ENCODE data around the gene OTOG. TPM values are rescaled to one million over a fixed set of nuclear protein-coding genes. Genes with fewer than 3 reads are reported as not detected.

Gene OTOG
- total and polyA plus RNA-seq, 9 donors: not detected

GRCh38 chr11:17506942-17507341, 40.1 kb upstream of the OTOG start:
- Histone ChIP-seq H3K27ac (no peak overlapping the region), H3K4me1 (ENCODE audit: insufficient read depth) (peaks cover 4% of the 10 kb centered on the region), H3K36me3 (no peaks in the 10 kb centered on the region), H3K9me3 (no peaks in the 10 kb centered on the region), H3K27me3 (no peaks in the 10 kb centered on the region), H3K4me3 (no peak overlapping the region)
- DNase-seq: no peak
- 72 to 83% (median 83%) methylated on average over 3 of the region's 3 CpGs for WGBS, 3 donors
- intact Hi-C loops (cut with DNase I): loop anchor here in 1 of 4 donors (10.0 kb wide), 1 partner anchor 122 kb away; the partner anchor contains the start of gene KCNJ11
- TF ChIP-seq POLR2A (IDR thresholded peaks at IDR 0.05): no peak
- no peak for TF ChIP-seq EP300 (IDR thresholded peaks at IDR 0.05)
- TF ChIP-seq CTCF (IDR thresholded peaks at IDR 0.05): no peak

GRCh38 chr11:17507773-17508172, 39.3 kb upstream of the OTOG start:
- H3K27ac ChIP-seq: no peak overlapping the region
- peaks cover 4% of the 10 kb centered on the region for H3K4me1 ChIP-seq (ENCODE audit: insufficient read depth)
- H3K36me3 ChIP-seq: no peaks in the 10 kb centered on the region
- WGBS, 3 donors: 67 to 87% (median 80%) methylated on average over 2 of the region's 2 CpGs
- H3K4me3 ChIP-seq: no peak overlapping the region
- no peaks in the 10 kb centered on the region for H3K9me3 ChIP-seq
- no peak for DNase-seq
- intact Hi-C loops (cut with DNase I): loop anchor here in 1 of 4 donors (10.0 kb wide), 1 partner anchor 123 kb away; the partner anchor contains the start of gene KCNJ11
- H3K27me3 ChIP-seq: no peaks in the 10 kb centered on the region
- TF ChIP-seq POLR2A (IDR thresholded peaks at IDR 0.05) (no peak), CTCF (IDR thresholded peaks at IDR 0.05) (no peak), EP300 (IDR thresholded peaks at IDR 0.05) (no peak)

- TF ChIP-seq POLR2A (IDR thresholded peaks at IDR 0.05) (no peak), EP300 (IDR thresholded peaks at IDR 0.05) (no peak), CTCF (IDR thresholded peaks at IDR 0.05) (no peak)
- Histone ChIP-seq H3K4me1 (ENCODE audit: insufficient read depth) (peaks cover 4% of the 10 kb centered on the region), H3K27ac (no peak overlapping the region), H3K27me3 (no peaks in the 10 kb centered on the region), H3K4me3 (no peak overlapping the region), H3K36me3 (no peaks in the 10 kb centered on the region), H3K9me3 (no peaks in the 10 kb centered on the region)
- whole genome bisulfite sequencing, 3 donors: 3 to 10% (median 8%) methylated on average over 3 of the region's 3 CpGs
- intact Hi-C loops (cut with DNase I): loop anchor here in 1 of 4 donors (10.0 kb wide), 1 partner anchor 124 kb away; the partner anchor contains the start of gene KCNJ11
- DNase-seq: no peak
Measured at GRCh38 chr11:17508306-17508705, 38.8 kb upstream of the OTOG start.

GRCh38 chr11:17508791-17509190, 38.3 kb upstream of the OTOG start:
- WGBS, 3 donors: 21 to 27% (median 23%) methylated on average over 3 of the region's 3 CpGs
- Histone ChIP-seq H3K4me3 (no peak overlapping the region), H3K27me3 (no peaks in the 10 kb centered on the region), H3K27ac (no peak overlapping the region), H3K4me1 (ENCODE audit: insufficient read depth) (peaks cover 4% of the 10 kb centered on the region), H3K36me3 (no peaks in the 10 kb centered on the region), H3K9me3 (no peaks in the 10 kb centered on the region)
- no peak for DNase-seq
- intact Hi-C loops (cut with DNase I): loop anchor here in 1 of 4 donors (10.0 kb wide), 1 partner anchor 124 kb away; the partner anchor contains the start of gene KCNJ11
- TF ChIP-seq EP300 (IDR thresholded peaks at IDR 0.05): no peak
- no peak for TF ChIP-seq CTCF (IDR thresholded peaks at IDR 0.05)
- no peak for TF ChIP-seq POLR2A (IDR thresholded peaks at IDR 0.05)

Data from ovary (tissue), 9 donors.